HG02798 (cell line): ENCODE data around the gene LUC7L3.

ENCODE experiments used
- ATAC-seq: cut with Tn5 transposase; IDR thresholded peaks from one replicate; pipeline ENCODE4 v1.9.1; 2021; ENCODE audit warnings: mild to moderate bottlenecking; ENCODE audit not compliant: unreplicated experiment, poor library complexity

Gene LUC7L3

GRCh38 chr17:50805486-50805885 lies 86.1 kb downstream of the LUC7L3 start:
- no peak for ATAC-seq
